ENCODE results near the gene SFT2D3.

DNA sequence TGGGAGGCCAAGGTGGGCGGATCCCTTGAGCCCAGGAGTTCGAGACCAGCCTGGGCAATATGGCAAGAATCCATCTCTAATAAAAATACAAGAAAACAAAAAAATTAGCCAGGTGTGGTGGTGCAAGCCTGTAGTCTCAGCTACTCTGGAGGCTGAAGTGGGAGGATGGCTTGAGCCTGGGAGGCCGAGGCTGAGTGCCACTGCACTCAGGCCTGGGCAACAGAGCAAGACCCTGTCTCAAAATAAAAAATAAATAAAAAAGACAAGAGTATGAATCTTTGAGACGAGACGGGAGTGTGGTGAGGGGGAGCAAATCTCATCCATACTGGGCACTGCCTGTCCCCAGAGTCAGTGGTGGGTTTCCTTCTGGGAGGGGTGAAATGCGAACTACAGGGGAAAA is 43.2 kb upstream of the SFT2D3 start:
- TF ChIP-seq, protein P1, sequence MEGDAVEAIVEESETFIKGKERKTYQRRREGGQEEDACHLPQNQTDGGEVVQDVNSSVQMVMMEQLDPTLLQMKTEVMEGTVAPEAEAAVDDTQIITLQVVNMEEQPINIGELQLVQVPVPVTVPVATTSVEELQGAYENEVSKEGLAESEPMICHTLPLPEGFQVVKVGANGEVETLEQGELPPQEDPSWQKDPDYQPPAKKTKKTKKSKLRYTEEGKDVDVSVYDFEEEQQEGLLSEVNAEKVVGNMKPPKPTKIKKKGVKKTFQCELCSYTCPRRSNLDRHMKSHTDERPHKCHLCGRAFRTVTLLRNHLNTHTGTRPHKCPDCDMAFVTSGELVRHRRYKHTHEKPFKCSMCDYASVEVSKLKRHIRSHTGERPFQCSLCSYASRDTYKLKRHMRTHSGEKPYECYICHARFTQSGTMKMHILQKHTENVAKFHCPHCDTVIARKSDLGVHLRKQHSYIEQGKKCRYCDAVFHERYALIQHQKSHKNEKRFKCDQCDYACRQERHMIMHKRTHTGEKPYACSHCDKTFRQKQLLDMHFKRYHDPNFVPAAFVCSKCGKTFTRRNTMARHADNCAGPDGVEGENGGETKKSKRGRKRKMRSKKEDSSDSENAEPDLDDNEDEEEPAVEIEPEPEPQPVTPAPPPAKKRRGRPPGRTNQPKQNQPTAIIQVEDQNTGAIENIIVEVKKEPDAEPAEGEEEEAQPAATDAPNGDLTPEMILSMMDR (IDR thresholded peaks at IDR 0.05) = no peak
- TF ChIP-seq POLR2A (IDR thresholded peaks at IDR 0.05) = no peak

Data from testis (tissue), 2 donors.